HG03139 (cell line): ENCODE measurements around the gene ULK1.

Experiments
- ATAC-seq: cut with Tn5 transposase; IDR thresholded peaks from one replicate; pipeline ENCODE4 v1.9.1; 2021; ENCODE audit not compliant: unreplicated experiment

The ULK1 gene

DNA sequence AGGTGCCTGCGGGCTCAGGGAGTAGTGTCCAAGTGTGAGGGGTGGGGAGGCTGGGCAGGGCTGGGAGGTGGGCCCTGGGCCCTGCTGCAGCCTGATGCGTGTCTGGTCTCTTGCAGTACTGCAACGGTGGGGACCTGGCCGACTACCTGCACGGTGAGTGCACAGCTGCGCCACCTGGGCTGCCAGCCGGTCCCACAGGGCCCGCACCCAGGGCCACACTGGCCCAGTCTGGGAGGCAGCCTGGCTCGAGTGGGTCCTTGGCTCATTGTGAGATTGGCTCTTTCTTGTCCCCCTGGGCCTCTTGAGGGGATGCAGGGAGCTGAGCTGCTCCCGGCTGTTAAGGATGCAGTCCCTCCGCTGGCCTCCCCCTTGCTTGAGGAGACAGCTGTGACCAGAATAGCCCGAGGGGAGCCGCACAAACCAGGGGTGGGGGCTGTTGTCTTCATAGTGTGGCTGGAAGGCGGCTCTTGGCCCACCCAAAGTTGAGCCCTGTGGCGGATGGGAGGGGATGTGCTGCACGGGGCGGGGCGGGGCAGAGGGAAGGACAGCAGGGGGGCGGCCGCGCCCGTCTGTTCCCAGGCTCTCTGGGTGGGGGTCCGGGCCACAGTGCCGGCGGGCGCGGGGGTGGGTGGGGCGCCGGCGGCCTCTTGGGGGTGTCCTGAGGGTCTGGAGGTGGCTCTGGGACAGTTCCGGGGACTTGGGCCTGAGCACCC, 13.1 kb downstream of the ULK1 start:
- ATAC-seq = no peak

DNA sequence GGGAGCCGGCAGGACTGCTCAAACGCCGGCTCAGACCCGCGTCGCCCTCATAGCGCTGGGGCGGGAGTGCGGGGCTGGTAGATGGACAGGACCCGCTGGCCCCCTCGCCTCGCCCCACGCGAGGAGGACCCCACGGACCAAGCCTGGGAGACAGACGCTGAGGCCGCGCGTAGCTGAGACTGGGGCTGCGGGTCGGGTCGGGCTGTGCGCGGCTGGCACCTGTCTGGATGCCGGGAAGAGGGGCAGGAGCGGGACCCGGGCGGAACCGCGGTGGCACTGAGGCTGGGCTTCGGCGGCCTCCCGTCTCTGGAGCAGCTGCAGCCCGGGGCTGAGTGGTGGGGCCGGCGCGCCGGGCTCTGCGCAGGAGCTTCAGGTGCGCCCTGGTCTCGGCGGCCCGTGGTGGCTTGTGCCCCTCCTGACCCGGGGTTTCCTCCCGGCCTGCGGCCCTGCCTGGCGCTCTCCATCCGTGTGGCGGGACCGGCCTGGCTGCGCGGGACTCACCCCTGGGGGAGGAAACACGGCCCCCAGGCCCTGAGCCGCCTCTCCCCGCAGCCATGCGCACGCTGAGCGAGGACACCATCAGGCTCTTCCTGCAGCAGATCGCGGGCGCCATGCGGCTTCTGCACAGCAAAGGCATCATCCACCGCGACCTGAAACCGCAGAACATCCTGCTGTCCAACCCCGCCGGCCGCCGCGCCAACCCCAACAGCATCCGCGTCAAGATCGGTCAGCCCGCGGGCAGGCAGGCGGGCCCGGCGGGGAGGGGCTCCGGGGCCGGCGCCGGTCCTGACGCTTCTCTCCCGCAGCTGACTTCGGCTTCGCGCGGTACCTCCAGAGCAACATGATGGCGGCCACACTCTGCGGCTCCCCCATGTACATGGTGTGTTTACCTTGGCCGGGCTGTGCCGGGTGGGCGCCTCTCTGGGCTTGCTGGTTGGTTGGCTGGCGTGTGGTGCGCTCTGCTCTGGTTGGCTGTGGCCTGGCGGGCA, 14.0 kb downstream of the ULK1 start:
- no peak for ATAC-seq

DNA sequence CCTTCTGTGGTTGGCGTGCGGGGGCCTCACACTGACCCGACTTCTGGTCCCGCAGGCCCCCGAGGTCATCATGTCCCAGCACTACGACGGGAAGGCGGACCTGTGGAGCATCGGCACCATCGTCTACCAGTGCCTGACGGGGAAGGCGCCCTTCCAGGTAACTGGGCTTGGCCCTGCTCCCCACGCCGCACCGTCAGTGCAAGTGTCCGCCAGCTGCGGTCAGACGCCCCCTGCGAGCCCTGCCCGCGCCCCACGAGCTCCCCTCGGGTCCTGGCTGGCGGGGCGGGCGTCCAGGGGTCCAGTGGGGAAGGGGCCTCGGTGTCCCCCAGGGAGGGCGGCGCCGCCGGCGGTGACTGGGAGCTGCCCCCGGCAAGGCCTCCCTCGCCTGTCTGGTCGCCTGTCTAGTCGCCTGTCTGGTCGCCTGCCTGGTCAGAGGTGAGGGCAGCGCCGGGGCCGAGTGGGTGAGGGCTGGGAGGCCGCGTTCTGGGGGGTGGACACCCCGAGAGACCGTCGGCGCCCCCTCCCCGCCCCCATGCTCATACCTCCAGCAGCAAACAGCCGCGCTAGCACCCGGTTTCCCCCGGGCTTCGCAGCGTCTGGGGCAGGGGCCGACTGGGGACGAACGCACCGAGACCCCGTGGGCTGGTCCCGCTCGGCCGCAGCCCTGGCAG, 14.8 kb downstream of the ULK1 start:
- ATAC-seq = no peak

DNA sequence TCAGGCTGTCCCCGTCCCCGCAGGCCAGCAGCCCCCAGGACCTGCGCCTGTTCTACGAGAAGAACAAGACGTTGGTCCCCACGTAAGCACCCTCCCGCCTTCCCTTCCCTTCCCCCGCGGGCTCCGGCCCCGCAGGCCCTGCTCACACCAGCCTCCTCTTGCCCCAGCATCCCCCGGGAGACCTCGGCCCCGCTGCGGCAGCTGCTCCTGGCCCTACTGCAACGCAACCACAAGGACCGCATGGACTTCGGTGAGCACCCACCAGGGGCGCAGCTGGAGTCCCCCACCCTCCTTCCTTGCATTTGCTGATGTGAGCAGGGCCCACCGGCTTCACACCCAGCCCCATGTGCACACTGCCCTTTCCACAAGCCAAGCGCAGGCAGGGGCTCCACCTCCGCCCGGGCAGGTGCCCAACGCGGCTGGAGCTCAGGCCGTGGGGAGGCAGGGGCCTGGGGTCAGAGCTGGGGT, 15.4 kb downstream of the ULK1 start:
- no peak for ATAC-seq

DNA sequence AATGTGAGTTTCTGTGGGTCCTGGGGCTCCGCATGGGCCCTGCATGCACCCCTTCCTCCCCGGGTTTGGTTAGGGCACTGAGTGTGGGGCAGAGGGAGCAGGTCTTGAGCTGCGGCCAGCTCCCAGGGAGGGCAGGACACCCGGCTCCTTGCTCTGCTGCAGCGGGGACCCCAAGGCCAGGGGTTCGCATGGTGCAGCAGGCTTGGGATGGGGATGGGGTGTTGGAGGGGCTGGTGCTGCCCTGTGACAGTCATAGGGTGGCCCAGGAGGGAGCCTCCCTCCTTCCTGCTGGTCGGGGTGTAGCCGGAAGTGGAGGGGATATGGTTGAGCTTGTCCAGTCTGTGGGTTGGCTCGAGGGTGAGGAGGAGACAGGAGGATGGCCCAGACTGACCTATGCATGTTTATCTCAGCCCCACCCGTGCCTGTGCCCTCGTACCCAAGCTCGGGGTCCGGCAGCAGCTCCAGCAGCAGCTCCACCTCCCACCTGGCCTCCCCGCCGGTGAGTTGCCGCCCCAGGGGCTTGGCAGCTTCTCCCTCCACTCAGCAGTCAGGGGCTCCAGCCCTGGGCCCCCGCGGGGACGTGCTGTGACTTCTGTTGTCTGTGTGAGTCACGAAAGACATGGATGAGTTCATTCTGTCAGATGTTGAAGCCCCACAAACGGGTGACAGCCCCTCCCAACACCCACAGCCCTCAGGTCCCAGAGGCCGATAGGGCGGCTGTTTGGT, 16.0 kb downstream of the ULK1 start:
- ATAC-seq = no peak

DNA sequence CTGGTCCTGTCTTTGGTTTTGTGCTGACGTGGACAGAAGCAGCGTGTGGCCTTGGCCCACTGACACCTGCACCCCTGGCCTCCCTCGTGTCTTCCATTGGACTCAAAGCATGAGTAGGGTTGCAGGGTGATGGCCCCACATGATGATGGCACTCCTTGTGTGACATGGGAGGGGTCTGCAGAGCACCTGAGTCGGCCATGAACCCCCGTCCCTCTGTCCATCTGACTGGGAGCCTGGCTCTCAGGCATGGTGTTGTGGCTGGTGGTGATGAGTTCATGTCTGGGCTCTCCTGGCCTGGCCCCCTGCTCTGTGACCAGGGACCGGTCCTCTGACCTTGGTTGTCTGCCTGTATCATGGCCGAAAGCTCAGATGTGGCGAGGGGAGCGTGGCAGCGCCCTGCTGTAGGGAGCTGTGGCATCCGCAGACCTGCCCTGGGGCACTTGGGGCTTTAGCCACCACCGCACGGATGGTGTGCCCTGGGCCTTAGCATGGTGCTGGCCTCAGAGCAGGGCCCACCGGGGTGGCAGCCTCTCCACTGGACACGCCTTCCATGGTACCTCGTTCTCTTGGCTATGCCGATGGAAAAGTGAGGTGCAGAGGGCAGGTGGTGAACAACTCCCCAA, 16.7 kb downstream of the ULK1 start:
- ATAC-seq = no peak

DNA sequence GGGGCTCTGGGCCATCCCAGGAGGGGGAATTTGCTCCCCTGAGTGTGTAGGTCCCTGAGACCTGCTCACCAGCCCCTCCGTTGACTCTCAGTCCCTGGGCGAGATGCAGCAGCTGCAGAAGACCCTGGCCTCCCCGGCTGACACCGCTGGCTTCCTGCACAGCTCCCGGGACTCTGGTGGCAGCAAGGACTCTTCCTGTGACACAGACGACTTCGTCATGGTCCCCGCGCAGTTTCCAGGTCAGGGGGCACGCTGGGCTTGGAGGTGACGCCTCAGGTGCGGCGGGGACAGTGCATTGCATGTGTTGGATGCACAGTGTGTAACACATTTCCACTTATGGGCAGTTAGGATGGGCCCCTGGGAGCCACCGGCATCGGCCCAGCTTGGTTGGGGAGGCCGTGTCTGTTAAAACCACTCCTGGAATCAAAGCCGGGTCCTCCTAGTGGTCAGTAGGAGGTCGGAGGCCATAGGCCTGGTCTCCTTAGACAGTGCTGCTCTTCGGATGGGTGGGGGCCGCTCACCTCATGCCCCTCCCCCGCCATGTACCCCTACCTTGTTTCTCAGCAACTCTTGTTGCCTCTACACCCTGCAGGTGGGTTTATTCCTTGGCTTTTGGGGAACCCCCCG, 17.5 kb downstream of the ULK1 start:
- no peak for ATAC-seq

DNA sequence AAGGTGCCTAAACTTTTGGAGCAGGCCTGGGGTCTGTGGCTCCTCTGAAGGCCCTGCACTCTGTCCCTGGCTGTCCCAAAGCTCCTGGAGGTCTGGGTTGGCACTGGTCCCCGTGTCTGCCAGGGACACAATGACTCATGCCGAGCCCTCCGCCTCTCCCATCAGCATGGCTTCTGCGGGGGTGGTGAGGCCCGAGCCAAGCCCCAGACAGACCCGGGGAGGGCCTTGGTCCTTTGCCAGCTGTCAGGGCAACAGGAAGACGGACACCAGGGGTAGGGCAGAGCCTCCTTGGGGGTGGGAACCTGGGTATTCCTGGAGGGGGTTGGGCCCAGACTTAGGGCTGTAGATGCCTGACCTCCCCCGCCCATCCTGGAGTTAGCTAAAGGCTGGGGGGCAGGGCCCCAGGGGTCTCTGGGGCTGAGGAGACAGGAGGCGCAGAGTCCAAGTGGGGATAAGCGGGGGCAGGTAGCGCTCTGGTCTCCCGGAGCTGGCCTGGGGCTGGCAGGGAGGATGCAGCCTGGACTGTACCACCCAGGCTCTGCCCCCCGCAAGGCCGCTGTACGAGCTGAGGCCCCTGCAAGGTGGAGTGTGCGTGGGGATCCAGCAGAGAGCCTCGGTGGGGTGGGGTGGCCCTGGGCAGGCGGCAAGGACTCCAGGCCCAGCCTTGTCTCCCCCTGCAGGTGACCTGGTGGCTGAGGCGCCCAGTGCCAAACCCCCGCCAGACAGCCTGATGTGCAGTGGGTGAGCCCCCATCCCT, 18.3 kb downstream of the ULK1 start:
- no peak for ATAC-seq

DNA sequence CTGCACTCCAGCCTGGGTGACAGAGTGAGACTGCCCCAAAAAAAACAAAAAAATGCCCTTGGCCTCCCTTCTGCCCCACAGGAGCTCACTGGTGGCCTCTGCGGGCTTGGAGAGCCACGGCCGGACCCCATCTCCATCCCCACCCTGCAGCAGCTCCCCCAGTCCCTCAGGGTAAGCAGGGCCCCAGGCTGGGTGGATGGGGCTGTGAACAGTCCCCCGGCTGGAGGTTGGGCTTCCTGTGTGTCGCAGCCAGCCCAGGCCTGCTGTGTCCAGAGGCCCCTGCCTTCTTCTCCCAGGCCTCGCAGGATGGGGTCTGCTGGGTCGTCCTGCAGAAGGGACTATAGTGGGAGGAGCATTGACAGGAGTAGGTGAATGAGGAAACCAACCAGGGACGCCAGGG, 19.2 kb downstream of the ULK1 start:
- no peak for ATAC-seq

DNA sequence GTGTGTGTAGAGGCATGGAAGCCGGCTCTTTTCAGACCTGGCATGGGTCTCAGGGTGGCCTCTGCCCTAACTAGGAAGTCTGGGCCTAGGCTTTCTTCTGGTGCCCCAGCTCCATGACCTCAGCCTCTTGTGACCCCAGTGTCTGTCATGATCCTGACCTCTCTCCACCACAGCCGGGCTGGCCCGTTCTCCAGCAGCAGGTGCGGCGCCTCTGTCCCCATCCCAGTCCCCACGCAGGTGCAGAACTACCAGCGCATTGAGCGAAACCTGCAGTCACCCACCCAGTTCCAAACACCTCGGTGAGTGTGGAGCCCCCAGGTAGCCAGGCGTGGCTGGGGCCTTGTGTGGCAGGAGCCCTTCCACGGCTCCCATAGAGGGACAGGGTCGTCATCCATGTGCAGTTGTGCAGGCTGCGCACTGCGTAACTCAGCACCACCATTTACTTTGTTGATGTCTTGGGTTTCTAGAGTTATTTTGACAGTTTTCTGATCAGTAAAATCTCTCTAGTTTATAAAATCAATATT, 19.8 kb downstream of the ULK1 start:
- ATAC-seq = no peak

DNA sequence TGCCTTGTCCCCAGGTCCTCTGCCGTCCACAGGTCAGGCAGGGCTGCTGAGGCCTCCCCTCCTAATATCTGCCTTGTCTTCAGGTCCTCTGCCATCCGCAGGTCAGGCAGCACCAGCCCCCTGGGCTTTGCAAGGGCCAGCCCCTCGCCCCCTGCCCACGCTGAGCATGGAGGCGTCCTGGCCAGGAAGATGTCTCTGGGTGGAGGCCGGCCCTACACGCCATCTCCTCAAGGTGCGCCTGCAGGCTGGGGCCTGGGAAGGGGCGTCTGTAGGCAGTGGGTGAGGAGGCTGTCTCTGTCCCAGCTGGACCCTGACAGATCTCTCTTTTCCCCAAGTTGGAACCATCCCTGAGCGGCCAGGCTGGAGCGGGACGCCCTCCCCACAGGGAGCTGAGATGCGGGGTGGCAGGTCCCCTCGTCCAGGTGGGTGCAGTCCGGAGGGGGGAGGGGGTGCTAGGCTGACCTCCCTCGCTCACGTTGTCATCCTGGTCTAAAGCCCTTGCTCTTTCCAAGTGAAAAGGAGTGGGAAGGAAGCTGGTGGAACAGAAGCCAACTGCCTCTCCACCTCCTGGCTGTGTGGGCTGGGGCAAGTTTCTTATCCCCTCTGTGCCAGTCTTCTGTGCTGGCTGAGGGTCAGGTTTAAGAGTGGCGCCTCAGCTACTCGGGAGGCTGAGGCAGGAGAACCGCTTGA, 20.7 kb downstream of the ULK1 start:
- ATAC-seq = no peak

DNA sequence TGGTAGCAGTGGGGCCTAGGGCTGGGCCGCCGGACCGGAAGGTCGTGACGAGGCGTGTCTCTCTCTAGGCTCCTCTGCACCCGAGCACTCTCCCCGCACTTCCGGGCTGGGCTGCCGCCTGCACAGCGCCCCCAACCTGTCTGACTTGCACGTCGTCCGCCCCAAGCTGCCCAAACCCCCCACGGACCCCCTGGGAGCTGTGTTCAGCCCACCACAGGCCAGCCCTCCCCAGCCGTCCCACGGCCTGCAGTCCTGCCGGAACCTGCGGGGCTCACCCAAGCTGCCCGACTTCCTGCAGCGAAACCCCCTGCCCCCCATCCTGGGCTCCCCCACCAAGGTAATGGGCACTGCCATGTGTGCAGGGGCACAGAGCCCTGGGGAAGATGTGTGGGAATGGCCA, 21.4 kb downstream of the ULK1 start:
- ATAC-seq = no peak

DNA sequence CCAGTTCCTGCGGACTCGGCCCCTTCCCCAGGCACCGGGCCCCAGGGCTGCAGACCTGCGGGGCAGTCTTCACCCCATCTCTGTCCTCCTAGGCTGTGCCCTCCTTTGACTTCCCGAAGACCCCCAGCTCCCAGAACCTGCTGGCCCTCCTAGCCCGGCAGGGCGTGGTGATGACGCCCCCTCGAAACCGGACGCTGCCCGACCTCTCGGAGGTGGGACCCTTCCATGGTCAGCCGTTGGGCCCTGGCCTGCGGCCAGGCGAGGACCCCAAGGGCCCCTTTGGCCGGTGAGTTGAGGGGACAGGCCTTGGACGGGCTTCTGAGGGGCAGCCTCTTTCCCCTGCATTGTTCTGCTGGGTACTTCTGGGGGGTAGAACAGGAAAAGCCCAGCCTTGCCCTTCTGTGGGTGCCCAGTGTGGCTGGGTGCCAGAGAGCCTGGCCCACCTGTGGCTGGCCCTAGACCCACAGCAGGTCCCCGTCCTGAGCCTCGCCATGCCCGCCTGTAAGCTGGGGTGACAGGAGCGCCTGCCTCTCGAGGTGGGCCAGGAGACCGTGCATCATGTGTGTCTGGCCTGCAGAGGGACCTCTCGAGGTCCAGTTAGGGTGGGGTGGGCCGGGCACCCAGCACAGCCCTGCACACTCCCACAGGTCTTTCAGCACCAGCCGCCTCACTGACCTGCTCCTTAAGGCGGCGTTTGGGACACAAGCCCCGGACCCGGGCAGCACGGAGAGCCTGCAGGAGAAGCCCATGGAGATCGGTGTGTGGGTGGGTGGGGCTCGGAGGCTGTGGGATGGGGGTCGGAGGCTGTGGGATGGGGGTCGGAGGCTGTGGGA, 22.1 kb downstream of the ULK1 start:
- no peak for ATAC-seq

DNA sequence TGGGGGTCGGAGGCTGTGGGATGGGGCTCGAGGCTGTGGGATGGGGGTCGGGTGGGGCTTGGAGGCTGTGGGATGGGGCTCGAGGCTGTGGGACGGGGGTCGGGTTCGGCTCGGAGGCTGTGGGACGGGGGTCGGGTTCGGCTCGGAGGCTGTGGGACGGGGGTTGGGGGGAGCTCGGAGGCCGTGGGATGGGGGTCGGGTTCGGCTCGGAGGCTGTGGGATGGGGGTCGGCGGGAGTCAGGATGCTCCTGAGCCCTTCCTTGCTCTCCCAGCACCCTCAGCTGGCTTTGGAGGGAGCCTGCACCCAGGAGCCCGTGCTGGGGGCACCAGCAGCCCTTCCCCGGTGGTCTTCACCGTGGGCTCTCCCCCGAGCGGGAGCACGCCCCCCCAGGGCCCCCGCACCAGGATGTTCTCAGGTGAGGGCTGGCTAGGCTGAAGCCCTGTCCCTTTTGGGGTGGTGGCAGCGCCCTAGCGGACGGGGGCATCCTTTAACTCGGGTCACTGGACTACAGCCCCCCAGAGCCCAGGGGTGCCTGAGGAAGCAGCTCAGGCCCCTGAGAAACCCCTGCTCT, 22.8 kb downstream of the ULK1 start:
- ATAC-seq = no peak

DNA sequence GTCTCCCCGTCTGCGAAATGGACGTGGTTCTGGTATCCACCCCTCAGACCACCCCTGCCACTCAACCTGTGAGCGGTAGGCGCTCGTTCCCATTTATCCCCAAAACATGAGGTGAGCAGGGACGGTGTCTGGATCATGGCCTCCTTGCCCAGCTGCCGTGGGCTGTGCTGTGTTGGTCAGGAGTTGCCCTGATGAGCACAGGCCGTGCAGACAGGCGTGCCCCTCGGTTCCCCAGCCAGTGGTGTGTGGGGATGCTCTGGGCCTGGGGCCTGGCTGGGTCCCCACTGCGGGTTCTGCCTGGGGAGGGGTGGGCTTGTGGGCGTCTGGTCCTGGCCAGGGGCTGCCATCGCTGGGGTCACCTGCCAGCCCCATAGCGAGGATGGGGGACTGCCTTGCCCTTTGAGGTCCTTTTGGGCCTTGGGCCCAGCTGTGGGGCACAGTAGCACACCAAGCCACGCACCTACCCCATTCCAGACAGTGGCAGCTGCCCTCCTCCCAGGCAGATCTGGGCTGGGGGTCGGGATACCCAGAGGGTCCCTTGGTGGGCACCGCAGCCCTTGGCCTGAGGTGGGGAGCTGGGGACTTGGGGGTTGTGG, 23.4 kb downstream of the ULK1 start:
- ATAC-seq = no peak

DNA sequence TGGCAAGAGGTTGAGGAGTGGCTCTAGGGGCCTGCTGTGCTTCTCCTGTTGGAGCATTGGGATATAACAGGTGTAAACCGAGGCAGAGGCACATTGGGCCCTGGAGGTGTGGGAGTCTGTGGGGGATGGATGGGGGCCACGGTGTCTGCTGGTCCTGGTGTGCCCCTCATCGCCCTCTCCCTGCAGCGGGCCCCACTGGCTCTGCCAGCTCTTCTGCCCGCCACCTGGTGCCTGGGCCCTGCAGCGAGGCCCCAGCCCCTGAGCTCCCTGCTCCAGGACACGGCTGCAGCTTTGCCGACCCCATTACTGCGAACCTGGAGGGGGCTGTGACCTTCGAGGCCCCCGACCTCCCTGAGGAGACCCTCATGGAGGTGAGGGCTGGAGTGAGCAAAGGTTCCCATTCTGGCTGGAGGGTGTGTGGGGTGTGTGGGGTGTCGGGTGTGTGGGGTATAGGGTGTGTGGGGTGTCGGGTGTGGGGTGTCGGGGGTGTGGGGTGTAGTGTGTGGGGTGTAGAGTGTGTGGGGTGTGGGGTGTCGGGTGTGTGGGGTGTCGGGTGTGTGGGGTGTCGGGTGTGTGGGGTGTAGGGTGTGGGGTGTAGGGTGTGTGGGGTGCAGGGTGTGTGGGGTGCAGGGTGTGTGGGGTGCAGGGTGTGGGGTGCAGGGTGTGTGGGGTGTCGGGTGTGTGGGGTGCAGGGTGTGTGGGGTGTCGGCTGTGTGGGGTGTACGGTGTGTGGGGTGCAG, 24.1 kb downstream of the ULK1 start:
- ATAC-seq = no peak
